ENCODE results near the gene ISYNA1.

The ISYNA1 gene

GRCh38 chr19:18390065-18390907, 47.6 kb downstream of the ISYNA1 start:
- no peak for DNase-seq

- no peak for DNase-seq
Measured at GRCh38 chr19:18389726-18390064, 48.2 kb downstream of the ISYNA1 start.

- DNase-seq: no peak
Measured at GRCh38 chr19:18388960-18389725, 48.8 kb downstream of the ISYNA1 start.

DNA sequence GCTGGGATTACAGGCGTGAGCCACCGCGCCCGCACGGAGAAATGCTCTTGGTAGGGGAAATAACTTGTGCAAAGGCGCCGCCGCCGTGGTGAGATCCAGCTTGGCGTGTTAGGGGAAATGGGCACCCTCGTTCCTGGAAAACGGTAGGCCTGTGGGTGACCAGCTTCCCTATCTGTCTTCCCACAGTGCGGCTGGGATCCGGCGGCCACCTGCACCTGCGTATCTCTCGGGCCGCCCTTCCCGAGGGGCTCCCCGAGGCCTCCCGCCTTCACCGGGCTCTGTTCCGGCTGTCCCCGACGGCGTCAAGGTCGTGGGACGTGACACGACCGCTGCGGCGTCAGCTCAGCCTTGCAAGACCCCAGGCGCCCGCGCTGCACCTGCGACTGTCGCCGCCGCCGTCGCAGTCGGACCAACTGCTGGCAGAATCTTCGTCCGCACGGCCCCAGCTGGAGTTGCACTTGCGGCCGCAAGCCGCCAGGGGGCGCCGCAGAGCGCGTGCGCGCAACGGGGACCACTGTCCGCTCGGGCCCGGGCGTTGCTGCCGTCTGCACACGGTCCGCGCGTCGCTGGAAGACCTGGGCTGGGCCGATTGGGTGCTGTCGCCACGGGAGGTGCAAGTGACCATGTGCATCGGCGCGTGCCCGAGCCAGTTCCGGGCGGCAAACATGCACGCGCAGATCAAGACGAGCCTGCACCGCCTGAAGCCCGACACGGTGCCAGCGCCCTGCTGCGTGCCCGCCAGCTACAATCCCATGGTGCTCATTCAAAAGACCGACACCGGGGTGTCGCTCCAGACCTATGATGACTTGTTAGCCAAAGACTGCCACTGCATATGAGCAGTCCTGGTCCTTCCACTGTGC, 49.6 kb downstream of the ISYNA1 start:
- peak; percentile 87 for DNase-seq

- DNase-seq: no peak
Measured at GRCh38 chr19:18386543-18387271, 51.2 kb downstream of the ISYNA1 start.

DNA sequence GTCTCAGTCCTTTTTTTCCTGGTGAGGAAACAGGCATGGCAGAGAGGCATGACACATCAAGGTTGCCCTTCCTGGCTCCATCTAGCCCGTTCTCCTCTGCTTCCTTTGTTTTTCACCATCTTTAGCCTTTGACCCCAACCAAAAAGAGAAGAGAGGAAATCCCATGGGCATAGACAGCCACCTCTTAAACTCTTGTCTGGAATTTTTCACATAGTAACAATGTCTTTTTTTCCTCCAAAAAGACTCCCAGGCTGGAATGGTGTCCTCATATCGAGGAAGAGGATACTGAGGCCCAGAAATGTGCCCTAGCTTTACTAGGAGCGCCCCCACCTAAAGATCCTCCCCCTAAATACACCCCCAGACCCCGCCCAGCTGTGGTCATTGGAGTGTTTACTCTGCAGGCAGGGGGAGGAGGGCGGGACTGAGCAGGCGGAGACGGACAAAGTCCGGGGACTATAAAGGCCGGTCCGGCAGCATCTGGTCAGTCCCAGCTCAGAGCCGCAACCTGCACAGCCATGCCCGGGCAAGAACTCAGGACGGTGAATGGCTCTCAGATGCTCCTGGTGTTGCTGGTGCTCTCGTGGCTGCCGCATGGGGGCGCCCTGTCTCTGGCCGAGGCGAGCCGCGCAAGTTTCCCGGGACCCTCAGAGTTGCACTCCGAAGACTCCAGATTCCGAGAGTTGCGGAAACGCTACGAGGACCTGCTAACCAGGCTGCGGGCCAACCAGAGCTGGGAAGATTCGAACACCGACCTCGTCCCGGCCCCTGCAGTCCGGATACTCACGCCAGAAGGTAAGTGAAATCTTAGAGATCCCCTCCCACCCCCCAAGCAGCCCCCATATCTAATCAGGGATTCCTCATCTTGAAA, 52.0 kb downstream of the ISYNA1 start, which contains the start of gene GDF15:
GDF15 (plus strand) TSS at position 484 of the 868 bp plus-strand sequence; CDS start at position 516, 32 bp downstream.
- DNase-seq: no peak

DNA sequence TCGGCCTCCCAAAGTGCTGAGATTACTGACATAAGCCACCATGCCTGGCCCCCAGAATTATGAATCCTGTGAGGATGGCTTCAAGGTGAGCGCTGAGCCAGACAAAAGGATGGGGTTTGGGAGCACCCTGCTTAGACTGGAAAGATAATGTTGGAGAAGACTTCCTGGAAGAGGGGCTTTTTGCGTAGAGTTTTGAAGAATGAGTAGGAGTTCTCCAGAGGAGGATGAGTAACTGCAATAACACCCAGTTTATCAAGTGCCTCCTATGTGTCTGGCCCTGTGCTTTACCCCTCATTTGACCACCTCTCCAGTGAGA, 52.6 kb downstream of the ISYNA1 start:
- no peak for DNase-seq

- DNase-seq: no peak
Measured at GRCh38 chr19:18384775-18385174, 53.2 kb downstream of the ISYNA1 start.
